ENCODE data around the gene MAPT. TPM values are rescaled to one million over a fixed set of nuclear protein-coding genes. Genes with fewer than 3 reads are reported as not detected.

MAPT gene
- total RNA-seq, 1 donor from 2014 or later: 3.5 TPM

- TF ChIP-seq, protein P1, sequence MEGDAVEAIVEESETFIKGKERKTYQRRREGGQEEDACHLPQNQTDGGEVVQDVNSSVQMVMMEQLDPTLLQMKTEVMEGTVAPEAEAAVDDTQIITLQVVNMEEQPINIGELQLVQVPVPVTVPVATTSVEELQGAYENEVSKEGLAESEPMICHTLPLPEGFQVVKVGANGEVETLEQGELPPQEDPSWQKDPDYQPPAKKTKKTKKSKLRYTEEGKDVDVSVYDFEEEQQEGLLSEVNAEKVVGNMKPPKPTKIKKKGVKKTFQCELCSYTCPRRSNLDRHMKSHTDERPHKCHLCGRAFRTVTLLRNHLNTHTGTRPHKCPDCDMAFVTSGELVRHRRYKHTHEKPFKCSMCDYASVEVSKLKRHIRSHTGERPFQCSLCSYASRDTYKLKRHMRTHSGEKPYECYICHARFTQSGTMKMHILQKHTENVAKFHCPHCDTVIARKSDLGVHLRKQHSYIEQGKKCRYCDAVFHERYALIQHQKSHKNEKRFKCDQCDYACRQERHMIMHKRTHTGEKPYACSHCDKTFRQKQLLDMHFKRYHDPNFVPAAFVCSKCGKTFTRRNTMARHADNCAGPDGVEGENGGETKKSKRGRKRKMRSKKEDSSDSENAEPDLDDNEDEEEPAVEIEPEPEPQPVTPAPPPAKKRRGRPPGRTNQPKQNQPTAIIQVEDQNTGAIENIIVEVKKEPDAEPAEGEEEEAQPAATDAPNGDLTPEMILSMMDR (conservative IDR thresholded peaks at IDR 0.05): peak; percentile 69
- Mint-ChIP-seq H3K36me3 (peaks cover 36% of the 10 kb centered on the region), H3K27me3 (no peaks in the 10 kb centered on the region), H3K27ac (no peak overlapping the region), H3K4me3 (no peak overlapping the region), H3K9me3 (no peaks in the 10 kb centered on the region), H3K4me1 (ENCODE audit: unreplicated experiment) (peaks cover 5% of the 10 kb centered on the region)
- no peak for DNase-seq (ENCODE audit: extremely low spot score, unreplicated experiment)
Observed at GRCh38 chr17:46061435-46061834, 167.1 kb downstream of the MAPT start.

GRCh38 chr17:46063241-46063640 is 168.9 kb downstream of the MAPT start:
- H3K4me1 Mint-ChIP-seq (ENCODE audit: unreplicated experiment): peaks cover 5% of the 10 kb centered on the region
- no peak for DNase-seq (ENCODE audit: extremely low spot score, unreplicated experiment)
- TF ChIP-seq, protein P1 (conservative IDR thresholded peaks at IDR 0.05): no peak
- no peaks in the 10 kb centered on the region for H3K27me3 Mint-ChIP-seq
- H3K9me3 Mint-ChIP-seq: no peaks in the 10 kb centered on the region
- peaks cover 43% of the 10 kb centered on the region for H3K36me3 Mint-ChIP-seq
- peak overlapping the region; percentile 95 for H3K27ac Mint-ChIP-seq
- peak overlapping the region; percentile 11 for H3K4me3 Mint-ChIP-seq

- H3K4me1 Mint-ChIP-seq (ENCODE audit: unreplicated experiment): no peaks in the 10 kb centered on the region
Observed at GRCh38 chr17:46064460-46064859, 170.1 kb downstream of the MAPT start.

GRCh38 chr17:46071796-46072195 is 177.4 kb downstream of the MAPT start:
- peaks cover 16% of the 10 kb centered on the region for H3K4me1 Mint-ChIP-seq (ENCODE audit: unreplicated experiment)
- no peak overlapping the region for H3K4me3 Mint-ChIP-seq
- H3K36me3 Mint-ChIP-seq: peaks cover 19% of the 10 kb centered on the region
- peaks cover 4% of the 10 kb centered on the region for H3K9me3 Mint-ChIP-seq
- no peak for DNase-seq (ENCODE audit: extremely low spot score, unreplicated experiment)
- no peaks in the 10 kb centered on the region for H3K27me3 Mint-ChIP-seq
- TF ChIP-seq, protein P1 (conservative IDR thresholded peaks at IDR 0.05): no peak
- H3K27ac Mint-ChIP-seq: peak overlapping the region; percentile 18

More at GRCh38 chr17:46064460-46064859, 170.1 kb downstream of the MAPT start:
- no peak for DNase-seq (ENCODE audit: extremely low spot score, unreplicated experiment)
- TF ChIP-seq, protein P1 (conservative IDR thresholded peaks at IDR 0.05): no peak
- H3K27me3 Mint-ChIP-seq: no peaks in the 10 kb centered on the region
- H3K4me3 Mint-ChIP-seq: no peak overlapping the region
- peaks cover 36% of the 10 kb centered on the region for H3K36me3 Mint-ChIP-seq
- H3K27ac Mint-ChIP-seq: peak overlapping the region; percentile 95
- H3K9me3 Mint-ChIP-seq: no peaks in the 10 kb centered on the region

DNA sequence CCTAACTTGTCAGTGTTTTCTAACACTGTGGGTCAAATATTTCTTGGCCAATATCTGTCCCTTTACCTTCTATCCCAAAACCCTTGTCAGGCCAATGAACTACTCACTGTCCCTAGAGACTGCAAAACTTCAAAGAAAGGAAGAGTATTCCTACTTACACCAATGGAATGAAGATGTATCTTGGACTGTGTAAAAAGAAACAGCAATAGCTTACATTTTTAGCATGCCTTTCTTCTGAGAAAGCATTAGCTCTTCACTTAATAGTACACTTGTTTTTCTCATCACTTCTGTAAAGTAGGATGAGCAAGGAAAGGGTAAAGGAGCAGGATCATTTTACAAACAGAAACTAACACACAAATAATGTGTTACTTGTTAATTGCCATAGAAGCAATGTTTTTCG is 178.6 kb downstream of the MAPT start:
- Mint-ChIP-seq H3K36me3 (peaks cover 20% of the 10 kb centered on the region), H3K4me1 (ENCODE audit: unreplicated experiment) (peaks cover 16% of the 10 kb centered on the region), H3K27me3 (no peaks in the 10 kb centered on the region), H3K27ac (peak overlapping the region; percentile 60), H3K4me3 (peak overlapping the region; percentile 20), H3K9me3 (peaks cover 4% of the 10 kb centered on the region)
- TF ChIP-seq, protein P1 (conservative IDR thresholded peaks at IDR 0.05): no peak
- DNase-seq (ENCODE audit: extremely low spot score, unreplicated experiment): no peak

- no peak overlapping the region for H3K4me3 Mint-ChIP-seq
- DNase-seq (ENCODE audit: extremely low spot score, unreplicated experiment): no peak
- no peak overlapping the region for H3K27ac Mint-ChIP-seq
- H3K27me3 Mint-ChIP-seq: no peaks in the 10 kb centered on the region
- H3K36me3 Mint-ChIP-seq: peaks cover 28% of the 10 kb centered on the region
- peaks cover 20% of the 10 kb centered on the region for H3K4me1 Mint-ChIP-seq (ENCODE audit: unreplicated experiment)
- TF ChIP-seq, protein P1 (conservative IDR thresholded peaks at IDR 0.05): no peak
- peaks cover 4% of the 10 kb centered on the region for H3K9me3 Mint-ChIP-seq
Observed at GRCh38 chr17:46074540-46074939, 180.2 kb downstream of the MAPT start.
